Dermis blood vessel endothelial cell (primary cell): ENCODE data around the gene BRSK1. TPM values are rescaled to one million over a fixed set of nuclear protein-coding genes. Genes with fewer than 3 reads are reported as not detected.
"Not testable (repeated sequence)": the region's sequence is repeated elsewhere in the genome, so short reads cannot be mapped to it uniquely, and the experiment has no call there.

Experiments used
- DNase-seq: peaks from one replicate; pipeline ENCODE4 v3.0.0; 2010
- total RNA-seq: library from RNA; depleted of rRNA; stranded (reverse); fragments of >200 nt; gene quantifications from 2 replicates; pipeline ENCODE4 v1.2.3, GENCODE V29; 2014

BRSK1 gene
- total RNA-seq, 1 donor from 2014 or later, result 2.2 TPM

GRCh38 chr19:55329791-55330190 lies 46.0 kb downstream of the BRSK1 start:
- not testable (repeated sequence) for DNase-seq

GRCh38 chr19:55333870-55334269 lies 50.1 kb downstream of the BRSK1 start:
- DNase-seq, result no peak

GRCh38 chr19:55336101-55336500 lies 52.3 kb downstream of the BRSK1 start:
- peak; percentile 18 for DNase-seq

- peak; percentile 100 for DNase-seq
Observed at GRCh38 chr19:55339105-55339888, 55.5 kb downstream of the BRSK1 start, which contains the start of gene KMT5C. KMT5C (plus strand) TSS chr19:55339876; CDS start chr19:55341937, 2,061 bp downstream.

- peak; percentile 19 for DNase-seq
Observed at GRCh38 chr19:55339889-55340783, 56.3 kb downstream of the BRSK1 start.

GRCh38 chr19:55340784-55341147 lies 57.0 kb downstream of the BRSK1 start:
- peak; percentile 33 for DNase-seq

- peak; percentile 53 for DNase-seq
Observed at GRCh38 chr19:55341171-55341588, 57.4 kb downstream of the BRSK1 start.

GRCh38 chr19:55341595-55342531 lies 58.1 kb downstream of the BRSK1 start:
- no peak for DNase-seq

- no peak for DNase-seq
Observed at GRCh38 chr19:55344444-55344843, 60.6 kb downstream of the BRSK1 start.

- DNase-seq, result no peak
Observed at GRCh38 chr19:55345101-55345817, 61.5 kb downstream of the BRSK1 start.

GRCh38 chr19:55345818-55346724 lies 62.3 kb downstream of the BRSK1 start:
- DNase-seq, result no peak

- DNase-seq, result no peak
Observed at GRCh38 chr19:55346725-55347441, 63.1 kb downstream of the BRSK1 start.

- no peak for DNase-seq
Observed at GRCh38 chr19:55347442-55348009, 63.7 kb downstream of the BRSK1 start.

- DNase-seq, result no peak
Observed at GRCh38 chr19:55348317-55349034, 64.7 kb downstream of the BRSK1 start.

GRCh38 chr19:55350620-55351315 lies 67.0 kb downstream of the BRSK1 start:
- DNase-seq, result no peak

- no peak for DNase-seq
Observed at GRCh38 chr19:55352040-55352439, 68.2 kb downstream of the BRSK1 start.

- no peak for DNase-seq
Observed at GRCh38 chr19:55352549-55353145, 68.8 kb downstream of the BRSK1 start.

- DNase-seq, result no peak
Observed at GRCh38 chr19:55353356-55353802, 69.6 kb downstream of the BRSK1 start.
